Stimulated activated CD4-positive, alpha-beta T cell treated with anti-CD3 and anti-CD28 coated beads, Interleukin-12 subunit alpha, Interleukin-12 subunit beta, amount 100 ng/mL, for 24 hours (primary cell): ENCODE data around the gene PCP2.

Experiments
- DNase-seq, 2 experiments: peaks; one replicate each; pipeline ENCODE4 v3.0.0-alpha.2; 2020; ENCODE audit warnings: low read depth in 2 of 2

PCP2 gene

GRCh38 chr19:7618771-7619510, 14.6 kb downstream of the PCP2 start:
- no peak for DNase-seq

- DNase-seq, result no peak
These were observed 15.2 kb downstream of the PCP2 start for GRCh38 chr19:7618348-7618747.

- no peak for DNase-seq
These were observed 15.8 kb downstream of the PCP2 start for GRCh38 chr19:7617735-7618134.

- no peak for DNase-seq
These were observed 16.3 kb downstream of the PCP2 start for GRCh38 chr19:7617172-7617571.

GRCh38 chr19:7614859-7615741, 18.4 kb downstream of the PCP2 start:
- no peak for DNase-seq

GRCh38 chr19:7612282-7613274, 20.9 kb downstream of the PCP2 start:
- no peak for DNase-seq

GRCh38 chr19:7611541-7612279, 21.8 kb downstream of the PCP2 start:
- DNase-seq, result no peak

GRCh38 chr19:7610491-7611240, 22.9 kb downstream of the PCP2 start:
- DNase-seq, result no peak

- no peak for DNase-seq
These were observed 25.5 kb downstream of the PCP2 start for GRCh38 chr19:7607874-7608560.

GRCh38 chr19:7607212-7607873, 26.2 kb downstream of the PCP2 start:
- no peak for DNase-seq

- no peak for DNase-seq
These were observed 27.2 kb downstream of the PCP2 start for GRCh38 chr19:7606289-7606688.

GRCh38 chr19:7605490-7606222, 27.9 kb downstream of the PCP2 start:
- peak in 1 of 2 experiments; percentile 40 for DNase-seq

- DNase-seq, result no peak
These were observed 29.6 kb downstream of the PCP2 start for GRCh38 chr19:7603919-7604318.

GRCh38 chr19:7602935-7603497, 30.5 kb downstream of the PCP2 start:
- DNase-seq, result no peak

GRCh38 chr19:7602240-7602934, 31.1 kb downstream of the PCP2 start:
- DNase-seq, result no peak

- DNase-seq, result no peak
These were observed 32.8 kb downstream of the PCP2 start for GRCh38 chr19:7600721-7601120.

- no peak for DNase-seq
These were observed 35.3 kb downstream of the PCP2 start for GRCh38 chr19:7598180-7598579.

GRCh38 chr19:7597689-7598088, 35.8 kb downstream of the PCP2 start:
- DNase-seq, result no peak
